ENCODE data around the gene S100Z.

S100Z gene

GRCh38 chr5:76952795-76953536, 103.2 kb downstream of the S100Z start, which contains the start of gene CRHBP:
Gene CRHBP, plus strand, starts transcription at chr5:76953045. Its CDS starts 90 bp downstream, at chr5:76953135.
- DNase-seq (ENCODE audit: low spot score) = no peak

- DNase-seq (ENCODE audit: low spot score) = no peak
Observed at GRCh38 chr5:76953551-76954382, 104.0 kb downstream of the S100Z start.

GRCh38 chr5:76954383-76954763, 104.6 kb downstream of the S100Z start:
- no peak for DNase-seq (ENCODE audit: low spot score)

- DNase-seq (ENCODE audit: low spot score) = no peak
Observed at GRCh38 chr5:76956033-76956432, 106.2 kb downstream of the S100Z start.

- DNase-seq (ENCODE audit: low spot score) = no peak
Observed at GRCh38 chr5:76958991-76959767, 109.4 kb downstream of the S100Z start.

- no peak for DNase-seq (ENCODE audit: low spot score)
Observed at GRCh38 chr5:76960004-76960625, 110.3 kb downstream of the S100Z start.

- DNase-seq (ENCODE audit: low spot score) = no peak
Observed at GRCh38 chr5:76964060-76964459, 114.2 kb downstream of the S100Z start.

Measured in germinal center (tissue), 1 donor.